C4-2B (cell line): ENCODE measurements around the gene TDRD3.

Source experiments
- ZFX ChIP-seq: fragments of 450-650 bp; IDR thresholded peaks from 2 replicates; pipeline ENCODE4 v1.6.1; 2017
- TF ChIP-seq, protein P1 (sequence below): fragments of 450-650 bp; conservative IDR thresholded peaks from 2 replicates; pipeline ENCODE4 v1.5.1; 2017; ENCODE audit warnings: mild to moderate bottlenecking

DNA sequence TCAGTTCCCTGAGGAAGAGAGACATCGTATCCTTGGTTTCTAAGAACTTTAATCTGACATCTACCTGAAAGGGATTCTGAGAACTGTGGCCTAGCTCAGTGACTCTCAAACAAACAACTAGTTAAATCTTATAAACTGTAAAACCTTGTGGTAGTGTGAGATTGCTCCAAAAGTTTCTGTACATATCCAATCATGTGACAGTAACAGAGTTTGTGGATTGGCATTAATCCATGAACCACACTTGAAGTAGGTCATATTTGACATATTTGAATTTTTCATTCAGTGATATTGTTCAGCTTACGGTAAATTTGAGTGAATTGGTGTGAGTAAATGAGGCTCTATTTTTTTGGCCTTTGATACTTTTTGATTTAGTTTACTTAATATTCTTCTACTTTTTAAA, 15.0 kb downstream of the TDRD3 start:
- TF ChIP-seq, protein P1, sequence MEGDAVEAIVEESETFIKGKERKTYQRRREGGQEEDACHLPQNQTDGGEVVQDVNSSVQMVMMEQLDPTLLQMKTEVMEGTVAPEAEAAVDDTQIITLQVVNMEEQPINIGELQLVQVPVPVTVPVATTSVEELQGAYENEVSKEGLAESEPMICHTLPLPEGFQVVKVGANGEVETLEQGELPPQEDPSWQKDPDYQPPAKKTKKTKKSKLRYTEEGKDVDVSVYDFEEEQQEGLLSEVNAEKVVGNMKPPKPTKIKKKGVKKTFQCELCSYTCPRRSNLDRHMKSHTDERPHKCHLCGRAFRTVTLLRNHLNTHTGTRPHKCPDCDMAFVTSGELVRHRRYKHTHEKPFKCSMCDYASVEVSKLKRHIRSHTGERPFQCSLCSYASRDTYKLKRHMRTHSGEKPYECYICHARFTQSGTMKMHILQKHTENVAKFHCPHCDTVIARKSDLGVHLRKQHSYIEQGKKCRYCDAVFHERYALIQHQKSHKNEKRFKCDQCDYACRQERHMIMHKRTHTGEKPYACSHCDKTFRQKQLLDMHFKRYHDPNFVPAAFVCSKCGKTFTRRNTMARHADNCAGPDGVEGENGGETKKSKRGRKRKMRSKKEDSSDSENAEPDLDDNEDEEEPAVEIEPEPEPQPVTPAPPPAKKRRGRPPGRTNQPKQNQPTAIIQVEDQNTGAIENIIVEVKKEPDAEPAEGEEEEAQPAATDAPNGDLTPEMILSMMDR, result no peak
- TF ChIP-seq ZFX, result no peak
